Vagina (tissue), 2 donors: ENCODE measurements around the gene NRAP.

Source experiments
- POLR2A ChIP-seq, 2 donors: fragments of 450-650 bp; IDR thresholded peaks; one replicate each; pipeline ENCODE4 v1.6.1; 2017; ENCODE audit warnings: antibody characterized with exemption in 2 of 2, mild to moderate bottlenecking in 2 of 2, moderate library complexity in 2 of 2
- POLR2AphosphoS5 ChIP-seq, 2 donors: sonication (generic); formaldehyde crosslinking; IDR thresholded peaks; one replicate each; pipeline ENCODE4 v1.9.0; 2017; ENCODE audit warnings: antibody characterized with exemption in 2 of 2, mild to moderate bottlenecking in 2 of 2, low read depth in 1 of 2; ENCODE audit not compliant: insufficient read depth in 1 of 2
- TF ChIP-seq, protein P1 (sequence below), 3 experiments: fragments of 450-650 bp in 2 of 3; fragments of 200-600 bp in 1 of 3; sonication (generic) in 1 of 3; IDR thresholded peaks; one replicate each; pipeline ENCODE4 v1.5.1; 2017 to 2019; ENCODE audit warnings: antibody characterized with exemption in 3 of 3, mild to moderate bottlenecking in 2 of 3, moderate library complexity in 2 of 3

DNA sequence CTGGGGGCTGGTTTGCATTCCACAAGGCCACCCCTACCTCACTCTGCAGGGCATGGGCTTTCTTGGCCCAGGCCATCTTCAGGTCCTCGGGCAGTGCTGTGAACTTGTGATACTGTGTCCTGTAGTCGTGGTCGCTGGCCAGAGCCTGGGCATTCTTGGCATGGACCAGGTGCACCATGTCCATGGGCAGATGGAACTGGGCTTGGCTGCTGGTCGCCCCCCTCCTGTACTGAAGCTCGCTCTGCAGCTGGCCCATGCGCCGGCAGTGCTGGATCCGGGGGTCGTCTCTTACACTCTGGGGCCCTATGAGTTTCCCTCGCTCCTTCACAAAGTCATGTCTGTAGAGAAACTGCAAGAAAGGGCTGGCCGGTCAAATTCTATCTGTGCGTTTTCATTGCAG, 59.3 kb downstream of the NRAP start:
- TF ChIP-seq, protein P1, sequence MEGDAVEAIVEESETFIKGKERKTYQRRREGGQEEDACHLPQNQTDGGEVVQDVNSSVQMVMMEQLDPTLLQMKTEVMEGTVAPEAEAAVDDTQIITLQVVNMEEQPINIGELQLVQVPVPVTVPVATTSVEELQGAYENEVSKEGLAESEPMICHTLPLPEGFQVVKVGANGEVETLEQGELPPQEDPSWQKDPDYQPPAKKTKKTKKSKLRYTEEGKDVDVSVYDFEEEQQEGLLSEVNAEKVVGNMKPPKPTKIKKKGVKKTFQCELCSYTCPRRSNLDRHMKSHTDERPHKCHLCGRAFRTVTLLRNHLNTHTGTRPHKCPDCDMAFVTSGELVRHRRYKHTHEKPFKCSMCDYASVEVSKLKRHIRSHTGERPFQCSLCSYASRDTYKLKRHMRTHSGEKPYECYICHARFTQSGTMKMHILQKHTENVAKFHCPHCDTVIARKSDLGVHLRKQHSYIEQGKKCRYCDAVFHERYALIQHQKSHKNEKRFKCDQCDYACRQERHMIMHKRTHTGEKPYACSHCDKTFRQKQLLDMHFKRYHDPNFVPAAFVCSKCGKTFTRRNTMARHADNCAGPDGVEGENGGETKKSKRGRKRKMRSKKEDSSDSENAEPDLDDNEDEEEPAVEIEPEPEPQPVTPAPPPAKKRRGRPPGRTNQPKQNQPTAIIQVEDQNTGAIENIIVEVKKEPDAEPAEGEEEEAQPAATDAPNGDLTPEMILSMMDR (IDR thresholded peaks at IDR 0.05), result no peak
- TF ChIP-seq POLR2AphosphoS5 (IDR thresholded peaks at IDR 0.05; ENCODE audit: insufficient read depth in 1 of 2, low read depth in 1 of 2), result no peak
- TF ChIP-seq POLR2A (IDR thresholded peaks at IDR 0.05), result no peak
